OCI-LY3 (cell line): ENCODE data around the gene CTU2.

Source experiments
- EZH2phosphoT487 ChIP-seq: fragments of 200-600 bp; shearing (Covaris generic); IDR thresholded peaks from 2 replicates; pipeline ENCODE4 v1.6.1; 2018; ENCODE audit warnings: antibody characterized with exemption, mixed run types, low read depth
- TF ChIP-seq, protein P1 (sequence below): fragments of 200-600, 300-600 bp; sonication (generic); IDR thresholded peaks from 2 replicates; pipeline ENCODE4 v1.5.1; 2014; ENCODE audit warnings: antibody characterized with exemption, low read length, low read depth

DNA sequence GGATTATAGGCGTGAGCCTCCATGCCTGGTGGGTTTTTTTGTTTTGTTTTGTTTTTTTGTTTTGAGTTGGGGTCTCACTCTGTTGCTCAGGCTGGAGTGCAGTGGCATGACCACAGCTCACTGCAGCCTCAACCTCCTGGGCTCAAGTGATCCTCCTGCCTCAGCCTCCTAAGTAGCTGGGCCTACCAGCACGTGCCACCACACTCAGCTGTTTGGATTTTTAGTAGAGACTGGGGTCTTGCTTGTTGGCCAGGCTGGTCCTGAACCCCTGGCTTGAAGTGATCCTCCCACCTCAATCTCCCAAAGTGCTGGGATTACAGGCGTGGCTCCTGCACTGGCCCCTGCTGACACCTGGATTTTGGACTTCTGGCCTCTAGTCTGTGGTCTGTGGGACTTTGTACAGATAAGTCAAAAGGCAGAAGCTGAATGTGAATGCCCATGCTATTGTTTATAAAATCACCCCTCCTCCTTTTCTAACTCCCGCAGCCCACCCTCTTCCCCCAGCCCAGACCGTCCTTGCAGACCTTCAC lies 25.7 kb upstream of the CTU2 start:
- TF ChIP-seq, protein P1, sequence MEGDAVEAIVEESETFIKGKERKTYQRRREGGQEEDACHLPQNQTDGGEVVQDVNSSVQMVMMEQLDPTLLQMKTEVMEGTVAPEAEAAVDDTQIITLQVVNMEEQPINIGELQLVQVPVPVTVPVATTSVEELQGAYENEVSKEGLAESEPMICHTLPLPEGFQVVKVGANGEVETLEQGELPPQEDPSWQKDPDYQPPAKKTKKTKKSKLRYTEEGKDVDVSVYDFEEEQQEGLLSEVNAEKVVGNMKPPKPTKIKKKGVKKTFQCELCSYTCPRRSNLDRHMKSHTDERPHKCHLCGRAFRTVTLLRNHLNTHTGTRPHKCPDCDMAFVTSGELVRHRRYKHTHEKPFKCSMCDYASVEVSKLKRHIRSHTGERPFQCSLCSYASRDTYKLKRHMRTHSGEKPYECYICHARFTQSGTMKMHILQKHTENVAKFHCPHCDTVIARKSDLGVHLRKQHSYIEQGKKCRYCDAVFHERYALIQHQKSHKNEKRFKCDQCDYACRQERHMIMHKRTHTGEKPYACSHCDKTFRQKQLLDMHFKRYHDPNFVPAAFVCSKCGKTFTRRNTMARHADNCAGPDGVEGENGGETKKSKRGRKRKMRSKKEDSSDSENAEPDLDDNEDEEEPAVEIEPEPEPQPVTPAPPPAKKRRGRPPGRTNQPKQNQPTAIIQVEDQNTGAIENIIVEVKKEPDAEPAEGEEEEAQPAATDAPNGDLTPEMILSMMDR = no peak
- TF ChIP-seq EZH2phosphoT487 = no peak
